Measurements from ENCODE around the gene CLK1.
"Not testable (repeated sequence)": the region's sequence is repeated elsewhere in the genome, so short reads cannot be mapped to it uniquely, and the experiment has no call there.

CLK1 gene

DNA sequence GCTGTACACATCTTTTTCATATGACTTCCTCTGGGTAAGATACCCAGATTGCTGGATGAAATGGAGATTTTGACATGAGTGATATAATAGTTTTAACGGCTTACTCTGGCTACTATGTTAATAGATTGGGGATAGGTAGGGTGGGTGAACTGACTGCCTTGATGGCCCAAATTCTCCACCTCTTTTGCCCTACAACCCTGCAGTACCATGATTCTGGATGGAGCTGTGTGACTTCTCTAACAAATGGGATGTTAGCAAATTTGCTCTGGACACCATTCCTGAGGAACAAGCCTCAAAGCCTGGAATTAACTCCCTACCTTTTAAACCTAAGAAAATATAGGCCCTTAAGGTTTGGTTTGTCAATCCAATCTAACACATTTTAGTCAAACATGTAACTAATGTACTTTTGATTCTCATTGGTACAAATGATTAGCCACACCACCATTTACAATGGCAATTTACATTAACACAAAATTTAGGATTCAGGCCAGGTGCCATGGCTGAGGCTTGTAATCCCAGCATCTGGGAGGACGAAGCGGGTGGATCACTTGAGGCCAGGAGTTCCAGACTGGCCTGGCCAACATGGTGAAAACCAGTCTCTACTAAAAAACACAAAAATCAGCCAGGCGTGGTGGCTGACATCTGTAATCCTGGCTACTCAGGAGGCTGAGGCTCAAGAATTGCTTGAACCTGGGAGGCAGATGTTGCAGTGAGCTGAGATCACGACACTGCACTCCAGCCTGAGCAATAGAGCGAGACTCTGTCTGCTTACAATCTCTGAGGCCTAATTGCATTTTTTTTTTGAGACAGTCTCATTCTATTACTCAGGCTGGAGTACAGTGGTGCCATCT lies 12.8 kb downstream of the CLK1 start:
- DNase-seq (ENCODE audit: low spot score), result no peak

DNA sequence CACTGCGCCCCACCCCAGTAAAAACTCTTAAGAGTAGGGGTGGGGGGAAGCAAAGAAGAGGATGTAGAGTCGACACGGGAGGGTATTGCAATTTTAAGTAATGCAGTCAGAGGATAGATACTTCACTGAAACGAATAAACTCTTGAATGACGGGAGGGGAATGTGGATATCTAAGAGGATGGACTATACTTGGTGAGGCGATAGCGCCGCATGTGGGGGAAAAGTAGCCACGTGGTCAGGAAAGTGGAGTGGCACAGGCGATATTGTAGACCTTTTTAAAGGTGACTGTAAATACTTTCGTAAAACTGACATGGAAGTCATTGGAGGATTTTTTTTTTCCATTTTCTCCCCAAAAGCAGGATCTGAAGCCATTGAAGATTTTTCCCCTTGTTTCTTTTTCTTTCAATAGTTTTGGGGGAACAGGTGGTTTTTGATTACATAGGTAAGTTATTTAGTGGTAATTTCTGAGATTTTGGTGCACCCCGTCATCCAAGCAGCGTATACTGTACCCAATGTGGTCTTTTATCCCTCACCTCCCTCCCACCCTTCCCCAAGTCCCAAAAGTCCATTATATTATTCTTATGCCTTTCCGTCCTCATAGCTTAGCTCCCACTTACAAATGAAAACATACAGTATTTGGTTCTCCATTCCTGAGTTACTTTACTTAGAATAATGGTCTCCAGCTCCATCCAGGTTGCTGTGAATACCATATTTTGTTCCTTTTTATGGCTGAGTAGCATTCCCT lies 13.8 kb downstream of the CLK1 start:
- DNase-seq (ENCODE audit: low spot score), result no peak

DNA sequence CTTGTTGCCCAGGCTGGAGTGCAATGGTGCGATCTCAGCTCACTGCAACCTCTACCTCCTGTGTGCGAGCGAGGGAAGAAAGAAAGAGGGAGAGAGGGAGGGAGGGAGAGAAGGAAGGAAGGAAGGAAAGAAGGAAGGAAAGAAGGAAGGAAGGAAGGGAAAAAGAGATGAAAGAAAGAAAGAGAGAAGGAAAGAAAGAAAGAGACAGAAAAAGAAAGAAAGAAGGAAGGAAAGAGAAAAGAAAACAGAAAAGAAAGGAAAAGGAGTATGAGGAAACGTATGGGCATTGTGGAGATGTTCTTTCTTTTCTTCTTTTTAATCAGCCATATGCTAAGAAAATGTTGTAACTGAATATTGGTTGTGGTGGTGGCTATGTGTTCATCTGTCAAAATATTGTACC lies 16.5 kb downstream of the CLK1 start:
- no peak for DNase-seq (ENCODE audit: low spot score)

DNA sequence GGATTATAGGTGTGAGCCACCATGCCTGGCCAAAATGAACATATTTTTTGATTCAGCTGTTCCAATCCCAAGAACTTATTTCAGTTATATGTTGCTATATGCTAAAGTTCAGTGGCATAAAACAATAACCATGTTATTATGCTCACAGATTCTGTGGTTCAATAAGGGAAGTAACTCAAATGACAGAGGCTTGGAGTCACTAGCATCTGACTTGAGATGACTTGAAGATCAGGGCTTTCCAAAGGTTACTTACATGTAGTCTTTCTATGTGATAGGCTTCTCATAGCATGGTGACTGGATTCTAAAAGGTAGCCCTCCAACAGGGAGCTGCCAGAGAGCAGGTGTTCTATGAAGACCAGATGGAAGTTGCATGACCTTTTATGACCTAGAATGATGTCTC lies 17.2 kb downstream of the CLK1 start:
- DNase-seq (ENCODE audit: low spot score), result no peak

DNA sequence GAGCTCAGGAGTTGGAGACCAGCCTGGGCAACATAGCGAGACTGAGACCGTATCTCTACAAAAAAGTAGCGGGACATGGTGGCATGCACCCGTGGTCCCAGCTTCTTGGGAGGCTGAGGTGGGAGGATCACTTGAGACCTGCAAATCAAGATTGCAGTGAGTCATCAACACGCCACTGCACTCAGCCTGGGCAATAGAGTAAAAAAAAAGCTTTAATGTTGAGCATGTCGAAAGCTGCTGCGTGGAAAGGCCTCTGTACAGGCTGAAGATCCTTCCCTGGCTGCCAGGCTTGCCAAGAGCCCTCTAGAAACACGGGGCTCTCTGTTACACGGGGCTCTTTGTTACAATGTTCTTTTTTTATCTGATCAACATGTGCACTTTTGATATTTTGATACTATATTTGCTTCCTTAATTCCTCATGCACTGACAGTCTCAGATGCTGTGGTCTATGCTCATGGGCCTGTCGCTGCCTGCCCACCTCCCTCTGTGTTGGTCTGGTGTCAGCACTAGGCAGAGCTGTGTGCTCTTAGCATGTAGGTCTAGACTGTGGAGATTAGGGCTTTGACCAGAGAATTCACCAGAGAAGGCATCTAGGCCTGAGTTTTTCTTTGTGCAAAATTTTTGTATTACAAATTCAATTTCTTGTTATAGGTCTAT lies 18.7 kb downstream of the CLK1 start:
- DNase-seq (ENCODE audit: low spot score), result no peak

DNA sequence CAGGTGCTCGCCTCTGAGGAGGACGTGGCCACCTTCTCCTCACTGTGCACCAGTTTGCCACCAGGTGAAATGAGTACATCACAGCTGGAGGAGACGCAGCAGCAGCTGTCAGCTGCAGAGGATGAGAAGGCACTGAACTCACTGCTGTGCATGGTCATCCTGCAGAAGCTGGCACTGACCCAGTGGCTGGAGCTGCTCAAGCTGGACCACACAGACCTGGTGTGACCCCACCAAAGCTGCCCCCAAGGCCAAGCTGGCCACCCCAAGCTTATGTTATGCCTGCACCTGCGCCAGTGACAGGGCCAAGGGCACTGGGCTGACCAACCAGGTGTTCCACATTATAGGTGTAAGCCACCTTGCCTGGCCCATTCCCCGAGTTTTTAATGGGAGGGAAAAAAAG lies 19.3 kb downstream of the CLK1 start:
- DNase-seq (ENCODE audit: low spot score), result no peak

DNA sequence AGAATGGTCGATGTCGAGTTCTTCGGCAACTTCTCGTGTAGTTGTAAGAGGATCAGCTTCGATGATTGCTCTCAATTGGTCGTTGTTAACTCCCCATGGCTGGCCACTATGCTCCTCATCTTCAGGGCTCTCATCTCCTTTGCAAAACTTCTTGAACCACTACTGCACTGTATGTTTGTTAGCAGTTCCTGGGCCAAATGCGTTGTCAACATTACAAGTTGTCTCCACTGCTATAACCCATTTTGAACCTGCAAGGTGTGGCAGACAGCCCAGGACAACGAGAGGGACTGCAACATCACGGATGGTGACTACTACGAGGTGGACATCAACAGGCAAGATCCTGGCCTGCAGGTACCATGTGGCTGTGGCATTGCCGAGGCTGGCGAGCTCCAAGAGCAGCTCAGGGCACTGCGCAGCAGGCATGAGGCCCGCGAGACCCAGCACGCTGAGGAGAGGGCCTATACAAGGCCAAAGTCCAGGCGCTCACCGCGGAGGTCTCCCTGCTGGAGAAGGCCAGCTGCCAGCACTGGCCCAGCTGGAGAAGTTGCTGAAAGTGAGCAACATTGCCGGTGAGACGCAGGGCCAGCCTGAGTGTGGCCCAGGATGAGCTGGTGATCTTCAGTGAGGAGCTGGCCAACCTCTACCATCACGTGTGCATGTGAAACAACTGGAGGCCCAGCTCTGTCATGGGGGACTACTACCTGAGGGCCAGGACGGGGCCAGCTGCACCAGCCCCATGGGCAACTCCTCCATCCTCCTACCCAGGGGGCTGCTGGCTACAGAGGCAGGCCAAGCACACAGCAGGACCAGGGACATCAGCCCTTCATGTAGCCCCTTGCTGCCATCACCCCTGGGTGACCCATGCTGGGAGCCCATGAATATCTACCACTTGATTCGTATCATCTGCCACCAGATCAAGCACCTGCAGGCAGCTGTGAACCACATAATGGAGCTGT lies 20.2 kb downstream of the CLK1 start:
- no peak for DNase-seq (ENCODE audit: low spot score)

DNA sequence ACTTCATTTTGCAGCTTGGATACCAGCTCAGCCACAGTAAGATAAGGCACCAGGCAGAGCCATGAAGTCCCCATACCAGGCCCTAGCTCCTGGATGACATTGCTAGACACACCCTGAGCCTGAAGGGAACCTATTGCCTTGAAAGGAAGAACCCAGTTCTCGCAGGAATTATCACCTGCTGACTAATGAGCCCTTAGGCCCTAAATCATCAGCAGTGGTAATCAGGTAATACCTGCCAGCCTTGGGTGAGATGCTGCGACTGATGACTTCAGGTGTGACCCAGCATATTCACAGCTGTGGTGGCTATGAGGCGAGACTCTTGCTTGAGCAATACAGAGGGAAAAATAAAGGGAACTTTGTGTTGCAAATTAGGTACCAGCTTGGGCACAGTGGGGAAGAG lies 24.9 kb downstream of the CLK1 start:
- no peak for DNase-seq (ENCODE audit: low spot score)

DNA sequence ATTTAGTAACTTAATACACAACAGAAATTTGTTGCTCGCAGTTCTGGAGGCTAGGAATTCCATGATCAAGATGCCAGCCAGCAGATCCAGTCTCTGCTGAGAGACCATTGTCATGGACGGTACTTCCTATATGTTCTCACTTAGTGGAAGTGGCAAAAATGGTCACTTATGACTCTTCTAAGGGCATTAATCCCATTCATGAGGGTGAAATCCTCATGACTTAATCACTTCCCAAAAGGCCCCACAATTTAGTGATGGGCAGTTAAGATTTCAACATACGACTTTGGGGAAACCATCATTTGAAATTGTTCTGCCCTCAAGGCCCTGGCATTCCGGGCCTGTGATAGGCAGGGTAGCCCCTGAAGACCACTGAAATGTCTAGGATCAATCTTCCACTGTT lies 29.8 kb downstream of the CLK1 start:
- DNase-seq (ENCODE audit: low spot score), result no peak

DNA sequence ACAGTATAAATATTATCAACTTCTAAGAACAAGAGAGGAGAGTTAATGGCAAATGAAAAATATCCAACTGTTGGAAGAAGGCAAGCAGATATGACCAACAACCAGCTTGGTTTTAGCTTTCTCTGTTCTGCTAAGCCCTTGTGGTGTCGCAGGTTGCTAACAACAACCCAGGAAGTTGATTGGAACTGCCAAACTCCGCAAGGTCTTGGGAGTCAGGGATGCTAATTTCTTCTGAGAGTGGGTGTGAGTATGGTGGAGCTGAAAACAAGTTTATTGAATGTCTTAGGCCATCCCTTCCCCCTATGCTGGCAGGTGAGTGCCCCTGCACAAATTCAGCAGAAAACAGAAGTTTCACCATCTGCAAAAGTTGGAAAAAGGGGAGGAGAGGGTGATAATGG lies 35.2 kb downstream of the CLK1 start:
- no peak for DNase-seq (ENCODE audit: low spot score)

DNA sequence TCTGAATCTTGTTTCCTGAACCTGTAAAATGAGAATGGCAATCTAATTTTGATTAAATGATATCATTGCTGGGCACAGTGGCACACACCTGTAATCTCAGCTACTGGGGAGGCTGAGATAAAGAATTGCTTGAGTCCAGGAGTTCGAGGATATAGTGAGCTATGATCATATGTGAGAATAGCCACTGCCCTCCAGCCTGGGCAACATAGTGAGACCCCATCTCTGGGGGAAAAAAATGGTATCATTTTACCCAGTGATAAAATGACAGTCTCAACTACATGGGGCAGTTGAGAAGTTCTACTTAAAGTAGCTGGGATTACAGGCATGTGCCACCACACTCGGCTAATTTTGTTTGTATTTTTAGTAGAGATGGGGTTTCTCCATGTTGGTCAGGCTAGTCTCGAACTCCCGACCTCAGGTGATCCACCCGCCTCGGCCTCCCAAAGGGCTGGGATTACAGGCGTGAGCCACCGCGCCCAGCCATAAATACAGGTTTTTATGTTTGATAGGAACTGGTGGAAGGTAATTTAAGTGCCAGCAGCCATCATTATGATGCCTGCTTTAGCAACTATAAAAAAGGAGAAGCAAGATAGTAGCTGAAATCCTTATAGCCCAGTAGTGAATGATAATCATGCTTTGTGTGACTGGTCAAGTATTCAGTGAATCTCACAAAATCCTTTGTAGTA lies 35.7 kb downstream of the CLK1 start:
- DNase-seq (ENCODE audit: low spot score), result no peak

DNA sequence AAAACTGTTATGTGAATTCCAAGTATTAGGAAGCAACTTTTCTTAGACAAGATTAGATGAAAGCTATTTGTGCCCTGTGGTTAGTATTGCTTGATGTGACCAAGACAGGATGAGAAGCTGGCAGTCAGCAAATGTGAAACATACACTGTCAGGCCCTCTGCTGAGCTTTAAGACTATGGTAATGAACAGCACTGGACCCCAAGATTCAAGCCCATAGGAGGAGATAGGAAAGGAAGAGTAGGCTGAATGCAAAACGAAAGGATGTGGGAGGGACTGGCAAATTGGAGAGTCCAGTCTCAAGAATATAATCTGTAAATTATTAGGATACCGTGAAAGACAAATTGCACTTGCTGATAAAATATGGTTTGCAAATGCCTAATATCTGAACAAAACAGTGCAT lies 36.4 kb downstream of the CLK1 start:
- DNase-seq (ENCODE audit: low spot score), result no peak

DNA sequence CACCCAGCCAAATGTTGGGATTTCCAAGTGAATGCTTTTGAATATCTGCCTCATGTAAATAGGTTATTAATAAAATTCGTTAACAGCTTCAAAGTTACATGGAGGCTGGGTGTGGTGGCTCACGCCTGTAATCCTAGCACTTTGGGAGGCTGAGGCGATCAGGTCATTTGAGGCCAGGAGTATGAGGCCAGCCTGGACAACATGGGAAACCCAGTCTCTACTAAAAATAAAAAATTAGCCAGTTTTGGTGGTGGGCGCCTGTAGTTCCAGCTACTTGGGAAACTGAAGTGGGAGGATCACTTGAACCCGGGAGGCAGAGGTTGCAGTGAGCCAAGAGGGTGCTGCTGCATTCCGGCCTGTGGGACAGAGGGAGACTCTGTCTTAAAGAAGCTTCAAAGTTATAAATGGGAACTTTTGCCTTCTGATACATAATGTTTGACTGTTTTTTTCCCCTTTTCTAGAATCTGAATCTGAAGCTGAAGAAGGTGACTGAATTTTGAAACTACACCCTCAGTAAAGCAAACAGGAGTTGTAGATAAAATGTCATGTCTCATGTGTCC lies 42.7 kb downstream of the CLK1 start:
- no peak for DNase-seq (ENCODE audit: low spot score)

DNA sequence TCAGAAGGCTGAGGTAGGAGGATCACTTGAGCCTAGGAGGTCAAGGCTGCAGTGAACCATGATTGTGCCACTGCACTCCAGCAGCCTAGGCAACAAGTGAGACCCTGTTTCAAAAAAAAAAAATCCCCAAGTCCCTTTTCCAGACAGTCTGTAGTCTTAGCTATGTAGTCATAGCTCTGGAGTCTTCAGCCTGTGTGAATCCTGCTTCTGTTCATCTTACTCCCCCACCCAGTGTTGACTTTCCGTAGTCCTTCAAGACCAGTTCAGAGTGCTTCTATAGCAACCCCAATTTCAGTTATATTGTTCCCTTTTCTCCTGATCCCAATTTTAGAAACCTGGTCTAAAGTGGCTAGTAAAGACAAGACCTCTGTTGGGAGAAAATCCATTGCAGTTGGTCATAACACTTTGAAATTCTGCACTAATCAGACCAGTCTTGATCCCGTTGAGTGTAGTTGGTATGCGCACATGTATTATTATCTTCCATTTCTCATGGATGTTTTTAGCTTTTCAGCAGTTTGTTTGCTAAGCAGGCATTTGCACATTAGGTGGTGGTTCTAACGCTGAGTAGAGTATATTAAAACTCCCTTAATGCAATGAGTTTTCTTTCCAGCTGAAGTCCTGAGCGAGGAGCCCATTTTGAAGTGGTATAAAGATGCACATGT lies 43.8 kb downstream of the CLK1 start:
- no peak for DNase-seq (ENCODE audit: low spot score)

DNA sequence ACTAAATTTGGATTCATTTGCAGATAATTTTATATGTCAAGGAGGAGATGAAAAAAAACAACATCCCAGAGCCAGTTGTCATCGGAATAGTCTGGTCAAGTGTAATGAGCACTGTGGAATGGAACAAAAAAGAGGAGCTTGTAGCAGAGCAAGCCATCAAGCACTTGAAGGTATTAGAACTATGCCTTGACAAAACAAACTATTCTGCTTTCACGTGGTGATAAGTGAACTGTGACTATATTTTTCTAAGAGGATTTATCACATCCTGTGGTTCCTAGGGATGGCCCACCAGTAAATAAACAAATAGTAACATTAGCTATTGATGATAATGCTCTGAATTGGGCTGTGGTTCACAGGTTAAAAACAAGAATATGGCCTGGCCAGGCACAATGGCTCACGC lies 45.7 kb downstream of the CLK1 start:
- DNase-seq (ENCODE audit: low spot score), result not testable (repeated sequence)

DNA sequence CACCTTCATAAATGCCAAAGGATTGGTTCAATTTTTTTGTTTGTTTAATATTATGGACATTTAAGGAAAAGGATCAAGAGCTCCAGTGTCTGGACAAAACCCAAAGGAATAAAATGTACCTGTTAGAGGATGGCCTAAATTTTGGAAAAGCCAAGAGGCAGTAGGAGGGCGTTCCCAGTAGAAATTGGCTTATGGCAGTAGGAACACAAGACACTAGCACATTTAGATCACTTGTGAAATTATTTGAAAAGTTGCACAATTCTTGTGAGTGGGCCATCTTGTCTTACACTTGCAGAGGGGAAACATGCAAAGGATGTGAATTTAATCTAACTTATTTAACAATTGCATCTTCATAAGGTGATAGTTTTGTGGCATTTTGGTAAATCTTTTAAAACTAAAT lies 49.5 kb downstream of the CLK1 start:
- no peak for DNase-seq (ENCODE audit: low spot score)

DNA sequence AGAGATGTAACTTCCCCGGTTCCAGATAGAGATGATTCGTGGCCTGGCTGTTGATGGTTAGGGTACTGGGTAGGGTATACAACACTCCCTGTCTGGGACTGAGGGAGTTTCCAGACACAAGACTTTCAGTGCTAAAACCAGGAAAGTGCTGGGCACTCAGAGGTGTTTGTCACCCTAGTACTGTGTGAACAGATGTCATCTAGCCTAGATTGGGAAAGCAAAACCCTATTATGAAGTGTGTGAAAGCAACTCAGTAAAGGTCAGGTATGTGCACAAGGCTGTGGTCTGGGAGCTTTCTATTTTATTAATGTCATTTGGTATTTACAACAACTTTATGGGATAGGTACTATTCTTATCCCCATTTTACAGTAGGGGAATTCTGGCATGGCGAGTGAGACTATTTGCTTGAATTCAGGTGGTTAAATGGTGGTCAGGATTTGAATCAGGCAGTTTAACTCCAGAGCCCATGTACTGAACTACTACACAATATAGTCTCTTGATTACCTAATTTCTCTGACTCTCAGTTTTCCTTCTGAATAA lies 50.1 kb downstream of the CLK1 start:
- no peak for DNase-seq (ENCODE audit: low spot score)

DNA sequence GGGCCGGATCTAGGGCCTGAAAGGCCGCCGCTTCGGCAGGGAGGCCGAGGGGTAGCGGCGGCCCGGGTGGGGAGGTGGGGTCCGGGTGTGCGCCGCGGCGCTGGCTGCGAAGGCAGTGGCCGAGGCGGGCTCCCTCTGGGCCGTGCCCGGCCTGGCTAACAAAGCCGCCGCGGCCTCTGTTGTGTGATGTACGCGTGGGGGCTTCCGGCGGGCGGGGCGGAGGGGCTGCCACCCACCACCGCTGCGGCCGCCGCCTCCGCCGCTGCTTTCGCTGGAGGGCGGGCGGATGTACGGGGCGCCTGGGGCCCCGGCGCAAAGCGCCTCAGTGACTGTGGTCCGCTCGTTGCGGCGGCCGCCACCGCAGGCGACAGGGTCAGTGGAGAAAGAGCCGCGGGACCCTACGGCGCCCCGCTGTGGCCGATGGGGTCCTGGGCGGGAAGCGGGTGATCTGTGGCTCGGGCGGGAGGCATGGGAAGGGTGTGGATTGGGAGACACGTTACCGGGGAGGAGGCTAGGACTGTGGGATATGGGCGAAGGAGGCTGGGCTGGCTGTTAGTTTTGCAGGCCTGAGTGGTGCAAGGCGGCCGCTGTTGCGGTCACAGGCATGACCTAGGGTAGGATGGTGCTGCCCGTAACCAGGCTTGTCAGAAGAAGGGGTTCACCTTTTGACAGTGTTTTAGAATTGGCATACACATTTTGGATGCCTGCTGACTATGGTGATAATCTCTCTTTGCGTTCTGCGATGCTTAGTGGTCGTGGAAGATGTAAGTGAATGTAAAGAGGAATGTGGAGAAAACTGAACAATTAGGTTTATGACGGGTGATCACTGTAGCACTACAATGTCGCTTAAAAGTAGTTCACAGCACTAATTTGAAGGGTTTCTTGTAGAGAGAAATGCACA lies 52.1 kb downstream of the CLK1 start:
- DNase-seq (ENCODE audit: low spot score), result peak; percentile 44
